Spleen (tissue), 11 donors: ENCODE measurements around the gene HOXC5. TPM values are rescaled to one million over a fixed set of nuclear protein-coding genes. Genes with fewer than 3 reads are reported as not detected.

Experiments
- DNase-seq: peaks from one replicate; pipeline ENCODE4 v3.0.0-alpha.2; 2020
- H3K27ac ChIP-seq, 8 donors: fragments of 200-600 bp; sonication (generic) in 7 of 8; 1 replicate in 4 of 8; 2 replicates in 4 of 8; pipeline versions ENCODE4 v1.5.0 to v1.8.0; 2016 to 2021; ENCODE audit warnings: inconsistent platforms in 4 of 8, mild to moderate bottlenecking in 4 of 8, moderate library complexity in 1 of 8
- H3K27me3 ChIP-seq, 7 donors: fragments of 200-600 bp; sonication (generic) in 6 of 7; replicated peaks in 1 of 7; 1 replicate in 4 of 7; 2 replicates in 3 of 7; pipeline versions ENCODE4 v1.5.0 to v1.8.0; 2016 to 2021; ENCODE audit warnings: inconsistent platforms in 3 of 7, mild to moderate bottlenecking in 1 of 7
- H3K36me3 ChIP-seq, 6 donors: fragments of 200-600 bp; sonication (generic) in 5 of 6; 1 replicate in 4 of 6; 2 replicates in 2 of 6; pipeline versions ENCODE4 v1.5.0 to v1.8.0; 2016 to 2021; ENCODE audit warnings: inconsistent platforms in 2 of 6
- H3K4me1 ChIP-seq, 6 donors: fragments of 200-600 bp; sonication (generic) in 5 of 6; 1 replicate in 3 of 6; 2 replicates in 3 of 6; pipeline versions ENCODE4 v1.5.0 to v1.8.0; 2016 to 2021; ENCODE audit warnings: inconsistent platforms in 3 of 6
- H3K4me3 ChIP-seq, 8 donors: fragments of 200-600 bp; sonication (generic) in 7 of 8; 1 replicate in 4 of 8; 2 replicates in 4 of 8; pipeline versions ENCODE4 v1.5.0 to v1.8.0; 2016 to 2021; ENCODE audit warnings: inconsistent platforms in 4 of 8, mild to moderate bottlenecking in 4 of 8, moderate library complexity in 2 of 8
- H3K9me3 ChIP-seq, 8 donors: fragments of 200-600 bp; sonication (generic) in 7 of 8; 1 replicate in 4 of 8; 2 replicates in 4 of 8; pipeline versions ENCODE4 v1.5.0 to v1.8.0; 2016 to 2021; ENCODE audit warnings: inconsistent platforms in 4 of 8
- POLR2A ChIP-seq, 3 donors: fragments of 450-650 bp; IDR thresholded peaks; one replicate each; pipeline ENCODE4 v1.5.1; 2017; ENCODE audit warnings: antibody characterized with exemption in 3 of 3, mild to moderate bottlenecking in 1 of 3
- POLR2AphosphoS5 ChIP-seq, 3 donors: sonication (generic); formaldehyde crosslinking; IDR thresholded peaks; one replicate each; pipeline ENCODE4 v1.5.1; 2017; ENCODE audit warnings: antibody characterized with exemption in 3 of 3
- WGBS, 5 donors: extraction: QIAGEN DNeasy Blood & Tissue Kit in 3 of 5; methylation state at CpG; one replicate each; pipeline versions ENCODE4 v1.1.5 to v1.1.7; 2013 to 2018; 5-methylcytosine and 5-hydroxymethylcytosine counted together
- intact Hi-C: fragments of 100-400 bp; cut with DNase I; formaldehyde crosslinking; loops from one replicate; pipeline ENCODE4 v1.15.0; 2023; ENCODE audit warnings: low total_unique reads
- polyA plus RNA-seq, 3 donors: library from polyadenylated mRNA; stranded (reverse); fragments of 200-250 nt; gene quantifications; one replicate each; pipeline ENCODE4 v1.2.1, GENCODE V29; 2013
- total RNA-seq, 7 donors: library from RNA; depleted of rRNA in 3 of 7; stranded (reverse); fragments of >200 nt in 3 of 7; fragmentation: NEBNext Ultra II Directional in 4 of 7; extraction: Animal tissue kit (Norgen Biotek cat#: 25700) in 4 of 7; gene quantifications; one replicate each; pipeline versions ENCODE4 v1.1.0 to v1.2.1, GENCODE V29; 2016 to 2021
- TF ChIP-seq, protein P1 (sequence below), 11 experiments: fragments of 200-600 bp in 7 of 11; fragments of 450-650 bp in 4 of 11; sonication (generic) in 4 of 11; IDR thresholded peaks in 8 of 11; conservative IDR thresholded peaks in 3 of 11; 1 replicate in 7 of 11; 2 replicates in 4 of 11; pipeline versions ENCODE4 v1.4.0 to v1.8.0; 2016 to 2021; ENCODE audit warnings: antibody characterized with exemption in 11 of 11, inconsistent platforms in 4 of 11, mild to moderate bottlenecking in 1 of 11
- donor health status: healthy with polysubstance abuse.
- donor health status: DM: no; HTN: no; CAD: no; lungs with moderate emphysema.
- donor health status: DM: no; HTN: no; CAD: no.
- donor health status: Bipolar disorder and iron deficiency.
- donor health status: healthy.
- donor health status: DM: no; HTN: no; CAD: no.
- donor health status: DM: yes; HTN: yes; CAD: no.

The HOXC5 gene
- total and polyA plus RNA-seq, 10 donors, result 0.06 TPM; not detected in 9

DNA sequence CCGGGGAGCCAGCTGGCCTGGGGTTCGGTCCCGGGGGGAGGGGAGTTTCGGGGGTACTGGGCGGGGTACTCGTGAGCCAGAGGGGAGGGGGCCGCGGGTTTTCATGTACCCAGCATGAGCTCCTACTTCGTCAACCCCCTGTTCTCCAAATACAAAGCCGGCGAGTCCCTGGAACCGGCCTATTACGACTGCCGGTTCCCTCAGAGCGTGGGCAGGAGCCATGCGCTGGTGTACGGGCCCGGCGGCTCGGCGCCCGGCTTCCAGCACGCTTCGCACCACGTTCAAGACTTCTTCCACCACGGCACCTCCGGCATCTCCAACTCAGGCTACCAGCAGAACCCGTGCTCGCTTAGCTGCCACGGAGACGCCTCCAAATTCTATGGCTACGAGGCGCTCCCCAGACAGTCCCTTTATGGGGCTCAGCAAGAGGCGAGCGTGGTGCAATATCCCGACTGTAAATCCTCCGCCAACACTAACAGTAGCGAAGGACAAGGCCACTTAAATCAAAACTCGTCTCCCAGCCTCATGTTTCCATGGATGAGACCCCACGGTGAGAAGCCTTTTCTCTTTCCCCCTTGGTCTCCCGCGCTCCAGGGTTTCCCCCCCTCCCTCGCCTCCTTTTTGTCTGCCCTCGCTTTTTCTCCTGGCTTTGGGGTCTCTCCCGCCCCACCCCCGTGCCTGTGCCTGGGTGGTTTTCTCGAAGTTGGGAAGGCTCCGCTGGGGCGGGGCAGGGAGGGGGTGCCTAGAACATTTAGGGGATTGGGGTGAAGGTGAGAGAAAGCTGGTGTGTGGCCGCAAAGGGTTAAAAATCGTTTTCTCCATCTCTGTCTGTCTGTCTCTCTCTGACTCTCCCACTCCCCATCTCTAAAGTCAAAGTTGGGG, 23.4 kb upstream of the HOXC5 start:
- DNase-seq, result no peak
- peaks cover 0 to 56% (median 31%) of the 10 kb centered on the region in 6 donors for H3K4me1 ChIP-seq
- no peaks in the 10 kb centered on the region for H3K9me3 ChIP-seq
- peaks cover 15 to 100% (median 94%) of the 10 kb centered on the region in 7 donors for H3K27me3 ChIP-seq
- intact Hi-C loops, result loop anchor here (5.0 kb wide), 1 partner anchor 183 kb away; no protein-coding TSS in a partner anchor
- no peak overlapping the region for H3K27ac ChIP-seq
- H3K36me3 ChIP-seq, result no peaks in the 10 kb centered on the region
- peak overlapping the region in 1 of 8 donors; percentile 49 for H3K4me3 ChIP-seq
- TF ChIP-seq POLR2A (IDR thresholded peaks at IDR 0.05), result no peak
- TF ChIP-seq POLR2AphosphoS5 (IDR thresholded peaks at IDR 0.05), result peak in 1 of 3 donors; percentile 14
- 4 to 6% (median 5%) methylated on average over 26 to 51 of the region's 51 CpGs for WGBS, 5 donors

GRCh38 chr12:54010053-54010971, 22.5 kb upstream of the HOXC5 start:
- no peak for DNase-seq
- Histone ChIP-seq H3K9me3 (no peaks in the 10 kb centered on the region), H3K36me3 (no peaks in the 10 kb centered on the region), H3K27me3 (peaks cover 20 to 100% (median 94%) of the 10 kb centered on the region in 7 donors), H3K4me3 (no peak overlapping the region), H3K27ac (no peak overlapping the region), H3K4me1 (peaks cover 0 to 58% (median 35%) of the 10 kb centered on the region in 6 donors)
- intact Hi-C loops, result no loop called here
- TF ChIP-seq POLR2AphosphoS5 (IDR thresholded peaks at IDR 0.05) (no peak), POLR2A (IDR thresholded peaks at IDR 0.05) (no peak)
- WGBS, 5 donors, result 12 to 18% (median 15%) methylated on average over 10 of the region's 10 CpGs

- Histone ChIP-seq H3K27me3 (peaks cover 20 to 100% (median 96%) of the 10 kb centered on the region in 7 donors), H3K9me3 (no peaks in the 10 kb centered on the region), H3K4me3 (no peak overlapping the region), H3K36me3 (no peaks in the 10 kb centered on the region), H3K4me1 (peaks cover 0 to 50% (median 30%) of the 10 kb centered on the region in 6 donors), H3K27ac (no peak overlapping the region)
- no peak for TF ChIP-seq POLR2A (IDR thresholded peaks at IDR 0.05)
- TF ChIP-seq POLR2AphosphoS5 (IDR thresholded peaks at IDR 0.05), result no peak
- TF ChIP-seq, protein P1, sequence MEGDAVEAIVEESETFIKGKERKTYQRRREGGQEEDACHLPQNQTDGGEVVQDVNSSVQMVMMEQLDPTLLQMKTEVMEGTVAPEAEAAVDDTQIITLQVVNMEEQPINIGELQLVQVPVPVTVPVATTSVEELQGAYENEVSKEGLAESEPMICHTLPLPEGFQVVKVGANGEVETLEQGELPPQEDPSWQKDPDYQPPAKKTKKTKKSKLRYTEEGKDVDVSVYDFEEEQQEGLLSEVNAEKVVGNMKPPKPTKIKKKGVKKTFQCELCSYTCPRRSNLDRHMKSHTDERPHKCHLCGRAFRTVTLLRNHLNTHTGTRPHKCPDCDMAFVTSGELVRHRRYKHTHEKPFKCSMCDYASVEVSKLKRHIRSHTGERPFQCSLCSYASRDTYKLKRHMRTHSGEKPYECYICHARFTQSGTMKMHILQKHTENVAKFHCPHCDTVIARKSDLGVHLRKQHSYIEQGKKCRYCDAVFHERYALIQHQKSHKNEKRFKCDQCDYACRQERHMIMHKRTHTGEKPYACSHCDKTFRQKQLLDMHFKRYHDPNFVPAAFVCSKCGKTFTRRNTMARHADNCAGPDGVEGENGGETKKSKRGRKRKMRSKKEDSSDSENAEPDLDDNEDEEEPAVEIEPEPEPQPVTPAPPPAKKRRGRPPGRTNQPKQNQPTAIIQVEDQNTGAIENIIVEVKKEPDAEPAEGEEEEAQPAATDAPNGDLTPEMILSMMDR (IDR thresholded peaks at IDR 0.05 in 8 of 11, conservative IDR thresholded peaks at IDR 0.05 in 3 of 11), result no peak
- 7 to 11% (median 9%) methylated on average over 17 of the region's 17 CpGs for WGBS, 5 donors
- DNase-seq, result no peak
- intact Hi-C loops, result no loop called here
Observed at GRCh38 chr12:54010972-54011664, 21.7 kb upstream of the HOXC5 start.

GRCh38 chr12:54011665-54012532, 21.0 kb upstream of the HOXC5 start:
- no peak for DNase-seq
- H3K36me3 ChIP-seq, result no peaks in the 10 kb centered on the region
- H3K27ac ChIP-seq, result no peak overlapping the region
- peaks cover 20 to 100% (median 96%) of the 10 kb centered on the region in 7 donors for H3K27me3 ChIP-seq
- TF ChIP-seq, protein P1 (IDR thresholded peaks at IDR 0.05 in 8 of 11, conservative IDR thresholded peaks at IDR 0.05 in 3 of 11), result no peak
- H3K4me1 ChIP-seq, result peaks cover under 1 to 49% (median 28%) of the 10 kb centered on the region in 6 donors
- intact Hi-C loops, result no loop called here
- WGBS, 5 donors, result 21 to 31% (median 27%) methylated on average over 14 of the region's 14 CpGs
- no peaks in the 10 kb centered on the region for H3K9me3 ChIP-seq
- H3K4me3 ChIP-seq, result no peak overlapping the region
